Neuron (in vitro differentiated cells): ENCODE measurements around the gene ADRB1.

Source experiments
- H2AFZ ChIP-seq: one replicate; pipeline ENCODE4 v1.6.1; 2013; ENCODE audit warnings: low read depth, mild to moderate bottlenecking, inconsistent platforms, low read length, moderate library complexity
- H3K27me3 ChIP-seq: one replicate; pipeline ENCODE4 v1.6.1; 2013; ENCODE audit warnings: low read length; ENCODE audit not compliant: insufficient read depth
- H3K36me3 ChIP-seq: one replicate; pipeline ENCODE4 v1.6.1; 2013; ENCODE audit warnings: low read length; ENCODE audit not compliant: insufficient read depth
- H3K4me1 ChIP-seq: one replicate; pipeline ENCODE4 v1.6.1; 2013; ENCODE audit warnings: low read length; ENCODE audit not compliant: insufficient read depth
- H3K4me3 ChIP-seq: 2 replicates; pipeline ENCODE4 v1.5.1; 2013; ENCODE audit warnings: mild to moderate bottlenecking, low read length, moderate library complexity
- H3K9me3 ChIP-seq: one replicate; pipeline ENCODE4 v1.6.1; 2013; ENCODE audit warnings: low read length

The ADRB1 gene

GRCh38 chr10:114031073-114031972 lies 12.3 kb upstream of the ADRB1 start:
- no peak overlapping the region for H3K4me3 ChIP-seq
- peaks cover 12% of the 10 kb centered on the region for H3K27me3 ChIP-seq
- no peaks in the 10 kb centered on the region for H3K36me3 ChIP-seq
- no peaks in the 10 kb centered on the region for H3K9me3 ChIP-seq
- no peaks in the 10 kb centered on the region for H3K4me1 ChIP-seq
- H2AFZ ChIP-seq, result no peak overlapping the region

DNA sequence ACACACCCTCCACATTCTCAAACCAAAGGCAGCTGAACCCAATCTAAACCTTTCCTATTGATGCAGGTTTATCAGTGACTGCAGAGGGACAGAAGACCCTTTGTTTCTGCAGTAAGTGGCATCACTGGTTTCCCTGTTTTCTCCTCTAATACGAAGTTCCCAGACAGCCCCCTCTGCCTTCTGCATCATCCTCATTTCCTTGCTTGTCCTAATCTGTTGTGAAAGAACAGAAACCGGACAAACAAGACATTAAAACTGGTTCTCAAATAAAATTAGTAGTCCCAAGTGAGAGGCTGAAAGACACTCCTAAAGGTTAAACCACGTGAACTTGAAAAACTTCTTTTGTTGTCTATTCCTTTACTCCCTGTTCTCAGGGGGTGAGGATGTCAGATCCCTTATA lies 10.1 kb upstream of the ADRB1 start:
- H3K4me1 ChIP-seq, result no peaks in the 10 kb centered on the region
- H3K27me3 ChIP-seq, result peaks cover 11% of the 10 kb centered on the region
- no peaks in the 10 kb centered on the region for H3K36me3 ChIP-seq
- H3K9me3 ChIP-seq, result no peaks in the 10 kb centered on the region
- no peak overlapping the region for H2AFZ ChIP-seq
- no peak overlapping the region for H3K4me3 ChIP-seq

GRCh38 chr10:114034923-114035645 lies 8.6 kb upstream of the ADRB1 start:
- Histone ChIP-seq H3K4me1 (no peaks in the 10 kb centered on the region), H3K27me3 (peaks cover 16% of the 10 kb centered on the region), H3K9me3 (no peaks in the 10 kb centered on the region), H3K36me3 (no peaks in the 10 kb centered on the region), H2AFZ (no peak overlapping the region), H3K4me3 (no peak overlapping the region)

DNA sequence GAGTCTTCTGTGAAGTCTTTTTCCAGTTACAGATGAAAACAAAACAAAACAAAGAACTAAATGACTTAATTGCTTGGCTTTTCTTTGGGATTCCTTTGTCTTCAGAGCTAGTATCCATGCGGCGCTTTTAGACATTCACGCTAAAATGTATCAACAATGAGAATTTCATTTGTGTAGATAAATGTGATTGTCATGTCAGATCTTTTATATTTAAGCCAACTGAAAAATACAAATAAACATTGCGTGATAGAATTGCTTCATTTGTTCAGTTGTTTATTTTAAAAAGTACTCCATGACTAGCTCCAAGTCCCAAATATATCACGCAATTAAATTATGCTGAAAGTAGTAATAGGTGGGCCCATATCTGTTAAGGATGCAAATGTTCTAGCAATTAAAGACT lies 7.9 kb upstream of the ADRB1 start:
- Histone ChIP-seq H3K4me3 (no peak overlapping the region), H3K4me1 (no peaks in the 10 kb centered on the region), H3K9me3 (no peaks in the 10 kb centered on the region), H3K27me3 (peaks cover 21% of the 10 kb centered on the region), H2AFZ (no peak overlapping the region), H3K36me3 (no peaks in the 10 kb centered on the region)

DNA sequence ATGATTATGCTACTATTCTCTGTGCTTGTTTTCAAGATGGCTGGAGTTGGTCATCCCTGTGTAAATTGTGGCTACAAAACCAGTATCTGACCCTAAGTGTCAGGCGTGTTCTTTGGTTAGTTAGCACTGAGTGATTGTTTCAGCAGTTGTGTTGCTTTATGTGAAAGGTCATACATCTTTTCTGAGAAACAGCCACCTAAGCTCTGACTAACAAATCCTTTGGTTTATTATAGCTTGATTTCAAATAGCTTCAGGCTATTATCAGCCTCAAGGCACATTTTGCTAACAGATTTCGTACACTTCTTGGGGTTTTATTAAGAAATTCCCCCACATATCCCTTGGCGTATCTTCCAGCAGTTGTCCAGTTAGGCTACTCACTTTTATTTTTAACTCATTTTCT lies 4.8 kb upstream of the ADRB1 start:
- Histone ChIP-seq H3K36me3 (no peaks in the 10 kb centered on the region), H2AFZ (no peak overlapping the region), H3K4me3 (no peak overlapping the region), H3K27me3 (peaks cover 37% of the 10 kb centered on the region), H3K9me3 (peaks cover 3% of the 10 kb centered on the region), H3K4me1 (no peaks in the 10 kb centered on the region)

- H3K36me3 ChIP-seq, result no peaks in the 10 kb centered on the region
- peaks cover 3% of the 10 kb centered on the region for H3K9me3 ChIP-seq
- H3K4me3 ChIP-seq, result no peak overlapping the region
- H2AFZ ChIP-seq, result no peak overlapping the region
- H3K4me1 ChIP-seq, result no peaks in the 10 kb centered on the region
- H3K27me3 ChIP-seq, result peaks cover 60% of the 10 kb centered on the region
Observed at GRCh38 chr10:114041166-114041565, 2.5 kb upstream of the ADRB1 start.

- Histone ChIP-seq H3K27me3 (peaks cover 76% of the 10 kb centered on the region), H3K36me3 (no peaks in the 10 kb centered on the region), H3K9me3 (peaks cover 3% of the 10 kb centered on the region), H3K4me3 (no peak overlapping the region), H3K4me1 (no peaks in the 10 kb centered on the region), H2AFZ (no peak overlapping the region)
Observed at GRCh38 chr10:114042895-114043531, 653 bp upstream of the ADRB1 start.

DNA sequence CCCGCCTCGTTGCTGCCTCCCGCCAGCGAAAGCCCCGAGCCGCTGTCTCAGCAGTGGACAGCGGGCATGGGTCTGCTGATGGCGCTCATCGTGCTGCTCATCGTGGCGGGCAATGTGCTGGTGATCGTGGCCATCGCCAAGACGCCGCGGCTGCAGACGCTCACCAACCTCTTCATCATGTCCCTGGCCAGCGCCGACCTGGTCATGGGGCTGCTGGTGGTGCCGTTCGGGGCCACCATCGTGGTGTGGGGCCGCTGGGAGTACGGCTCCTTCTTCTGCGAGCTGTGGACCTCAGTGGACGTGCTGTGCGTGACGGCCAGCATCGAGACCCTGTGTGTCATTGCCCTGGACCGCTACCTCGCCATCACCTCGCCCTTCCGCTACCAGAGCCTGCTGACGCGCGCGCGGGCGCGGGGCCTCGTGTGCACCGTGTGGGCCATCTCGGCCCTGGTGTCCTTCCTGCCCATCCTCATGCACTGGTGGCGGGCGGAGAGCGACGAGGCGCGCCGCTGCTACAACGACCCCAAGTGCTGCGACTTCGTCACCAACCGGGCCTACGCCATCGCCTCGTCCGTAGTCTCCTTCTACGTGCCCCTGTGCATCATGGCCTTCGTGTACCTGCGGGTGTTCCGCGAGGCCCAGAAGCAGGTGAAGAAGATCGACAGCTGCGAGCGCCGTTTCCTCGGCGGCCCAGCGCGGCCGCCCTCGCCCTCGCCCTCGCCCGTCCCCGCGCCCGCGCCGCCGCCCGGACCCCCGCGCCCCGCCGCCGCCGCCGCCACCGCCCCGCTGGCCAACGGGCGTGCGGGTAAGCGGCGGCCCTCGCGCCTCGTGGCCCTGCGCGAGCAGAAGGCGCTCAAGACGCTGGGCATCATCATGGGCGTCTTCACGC lies 825 bp downstream of the ADRB1 start:
- H3K36me3 ChIP-seq, result no peaks in the 10 kb centered on the region
- peak overlapping the region; percentile 83 for H2AFZ ChIP-seq
- no peaks in the 10 kb centered on the region for H3K4me1 ChIP-seq
- H3K27me3 ChIP-seq, result peaks cover 84% of the 10 kb centered on the region
- peaks cover 3% of the 10 kb centered on the region for H3K9me3 ChIP-seq
- H3K4me3 ChIP-seq, result no peak overlapping the region

- H3K36me3 ChIP-seq, result no peaks in the 10 kb centered on the region
- H3K4me3 ChIP-seq, result no peak overlapping the region
- no peak overlapping the region for H2AFZ ChIP-seq
- H3K27me3 ChIP-seq, result peaks cover 84% of the 10 kb centered on the region
- H3K9me3 ChIP-seq, result peaks cover 3% of the 10 kb centered on the region
- H3K4me1 ChIP-seq, result no peaks in the 10 kb centered on the region
Observed at GRCh38 chr10:114045136-114046086, 1.7 kb downstream of the ADRB1 start.

DNA sequence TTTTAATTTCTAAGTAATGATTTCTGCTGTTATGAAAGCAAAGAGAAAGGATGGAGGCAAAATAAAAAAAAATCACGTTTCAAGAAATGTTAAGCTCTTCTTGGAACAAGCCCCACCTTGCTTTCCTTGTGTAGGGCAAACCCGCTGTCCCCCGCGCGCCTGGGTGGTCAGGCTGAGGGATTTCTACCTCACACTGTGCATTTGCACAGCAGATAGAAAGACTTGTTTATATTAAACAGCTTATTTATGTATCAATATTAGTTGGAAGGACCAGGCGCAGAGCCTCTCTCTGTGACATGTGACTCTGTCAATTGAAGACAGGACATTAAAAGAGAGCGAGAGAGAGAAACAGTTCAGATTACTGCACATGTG lies 2.4 kb downstream of the ADRB1 start:
- H3K36me3 ChIP-seq, result no peaks in the 10 kb centered on the region
- no peak overlapping the region for H3K4me3 ChIP-seq
- H2AFZ ChIP-seq, result no peak overlapping the region
- peaks cover under 1% of the 10 kb centered on the region for H3K4me1 ChIP-seq
- peaks cover 79% of the 10 kb centered on the region for H3K27me3 ChIP-seq
- H3K9me3 ChIP-seq, result peaks cover 2% of the 10 kb centered on the region

GRCh38 chr10:114048472-114048871 lies 4.8 kb downstream of the ADRB1 start:
- H3K9me3 ChIP-seq, result no peaks in the 10 kb centered on the region
- peaks cover 4% of the 10 kb centered on the region for H3K4me1 ChIP-seq
- H3K36me3 ChIP-seq, result no peaks in the 10 kb centered on the region
- H3K27me3 ChIP-seq, result peaks cover 62% of the 10 kb centered on the region
- H2AFZ ChIP-seq, result no peak overlapping the region
- H3K4me3 ChIP-seq, result no peak overlapping the region

GRCh38 chr10:114051714-114052113 lies 8.0 kb downstream of the ADRB1 start:
- peaks cover 4% of the 10 kb centered on the region for H3K4me1 ChIP-seq
- H3K4me3 ChIP-seq, result no peak overlapping the region
- H3K9me3 ChIP-seq, result no peaks in the 10 kb centered on the region
- no peak overlapping the region for H2AFZ ChIP-seq
- H3K36me3 ChIP-seq, result no peaks in the 10 kb centered on the region
- H3K27me3 ChIP-seq, result peaks cover 44% of the 10 kb centered on the region
